HepG2 (cell line): Measurements from ENCODE around the gene CMPK2. TPM values are rescaled to one million over a fixed set of nuclear protein-coding genes. Genes with fewer than 3 reads are reported as not detected.

Experiments
- ARNTL ChIP-seq: sonication (generic); formaldehyde crosslinking; IDR thresholded peaks from 2 replicates; pipeline ENCODE4 v1.4.0; 2020; ENCODE audit warnings: mild to moderate bottlenecking, missing genetic modification reagents
- ATF2 ChIP-seq: sonication (generic); formaldehyde crosslinking; IDR thresholded peaks from 2 replicates; pipeline ENCODE4 v1.4.0; 2020; ENCODE audit warnings: missing genetic modification reagents
- BRF2 ChIP-seq: sonication (generic); formaldehyde crosslinking; IDR thresholded peaks from 2 replicates; pipeline ENCODE4 v1.8.1; 2022; ENCODE audit warnings: mild to moderate bottlenecking, missing genetic modification reagents
- CAMTA2 ChIP-seq: sonication (generic); formaldehyde crosslinking; IDR thresholded peaks from 2 replicates; pipeline ENCODE4 v1.4.0; 2020; ENCODE audit warnings: mild to moderate bottlenecking, missing genetic modification reagents, borderline replicate concordance
- CEBPZ ChIP-seq: IDR thresholded peaks from 2 replicates; pipeline ENCODE4 v1.6.1; 2012; ENCODE audit warnings: low read length, improper control_type of control experiment
- CTCF ChIP-seq: sonication (generic); formaldehyde crosslinking; IDR thresholded peaks from 2 replicates; pipeline ENCODE4 v1.5.0; 2020; ENCODE audit warnings: mild to moderate bottlenecking, missing genetic modification reagents, moderate library complexity
- MXI1 ChIP-seq: IDR thresholded peaks from 3 replicates; pipeline ENCODE4 v1.6.1; 2012; ENCODE audit warnings: low read depth, low read length, inconsistent platforms, borderline replicate concordance
- NAIF1 ChIP-seq: sonication (generic); formaldehyde crosslinking; IDR thresholded peaks from 2 replicates; pipeline ENCODE4 v1.5.0; 2020; ENCODE audit warnings: mild to moderate bottlenecking, missing genetic modification reagents, borderline replicate concordance
- PPARG ChIP-seq: conservative IDR thresholded peaks from 2 replicates; pipeline ENCODE4 v1.6.1; 2016; ENCODE audit warnings: missing biosample characterization, missing genetic modification reagents
- SAFB2 ChIP-seq: sonication (generic); formaldehyde crosslinking; IDR thresholded peaks from 2 replicates; pipeline ENCODE4 v1.5.1; 2020; ENCODE audit warnings: missing genetic modification reagents, low read depth, mild to moderate bottlenecking, borderline replicate concordance
- SOX5 ChIP-seq: IDR thresholded peaks from 2 replicates; pipeline ENCODE4 v1.6.1; 2016; ENCODE audit warnings: borderline replicate concordance
- THAP8 ChIP-seq: sonication (generic); formaldehyde crosslinking; IDR thresholded peaks from 2 replicates; pipeline ENCODE4 v1.5.1; 2020; ENCODE audit warnings: missing genetic modification reagents, mild to moderate bottlenecking, borderline replicate concordance
- ZBTB20 ChIP-seq: sonication (generic); formaldehyde crosslinking; IDR thresholded peaks from 2 replicates; pipeline ENCODE4 v1.8.1; 2023; ENCODE audit warnings: missing genetic modification reagents, low read depth, mild to moderate bottlenecking, borderline replicate concordance
- ZBTB38 ChIP-seq: sonication (generic); formaldehyde crosslinking; IDR thresholded peaks from 2 replicates; pipeline ENCODE4 v1.5.1; 2020; ENCODE audit warnings: mild to moderate bottlenecking, missing genetic modification reagents
- ZNF17 ChIP-seq: sonication (generic); formaldehyde crosslinking; IDR thresholded peaks from 2 replicates; pipeline ENCODE4 v1.5.0; 2020; ENCODE audit warnings: mild to moderate bottlenecking, missing genetic modification reagents
- ZNF790 ChIP-seq: sonication (generic); formaldehyde crosslinking; IDR thresholded peaks from 2 replicates; pipeline ENCODE4 v1.8.0; 2022; ENCODE audit warnings: missing genetic modification reagents, mild to moderate bottlenecking, borderline replicate concordance
- ZSCAN20 ChIP-seq: sonication (generic); formaldehyde crosslinking; IDR thresholded peaks from 2 replicates; pipeline ENCODE4 v1.4.0; 2020; ENCODE audit warnings: missing genetic modification reagents, mild to moderate bottlenecking, borderline replicate concordance
- polyA plus RNA-seq, 8 experiments: library from polyadenylated mRNA; depleted of rRNA in 3 of 8; stranded (reverse) in 7 of 8; unstranded in 1 of 8; fragments of >200 nt; fragmentation: Illumina TruSeq in 4 of 8; extraction: Trizol in 4 of 8; gene quantifications; 2 replicates each; pipeline versions ENCODE4 v1.2.1 to v1.2.3, GENCODE V29; 2011 to 2016; ENCODE audit warnings: low read depth in 4 of 8, missing spikeins in 1 of 8, mixed read lengths in 1 of 8; ENCODE audit not compliant: insufficient read depth in 1 of 8
- total RNA-seq, 5 experiments: library from RNA; depleted of rRNA; stranded (reverse); fragments of >200 nt; fragmentation: Illumina TruSeq; extraction: Trizol; gene quantifications; 2 replicates each; pipeline ENCODE4 v1.2.3, GENCODE V29; 2016; ENCODE audit warnings: low read depth in 1 of 5

The CMPK2 gene
- total and polyA plus RNA-seq, 2 of the 13 experiments (the other 11 are each of a cell fraction or from before 2014, with no cell fraction given), result 0.04 to 1.0 TPM

- TF ChIP-seq BRF2 (peak; percentile 84), ZBTB38 (no peak), ARNTL (CRISPR knock-in tag) (no peak), SAFB2 (CRISPR knock-in tag) (no peak; the same call in 1 of the 2 replicates), MXI1 (no peak), CTCF (CRISPR knock-in tag) (peak; percentile 21; the same call in 1 of the 2 replicates), ZSCAN20 (CRISPR knock-in tag) (no peak), PPARG (CRISPR knock-in tag) (no peak), THAP8 (CRISPR knock-in tag) (no peak), CEBPZ (no peak), NAIF1 (CRISPR knock-in tag) (no peak), ATF2 (no peak), ZNF17 (CRISPR knock-in tag) (no peak), ZNF790 (CRISPR knock-in tag) (no peak), CAMTA2 (CRISPR knock-in tag) (no peak), SOX5 (CRISPR knock-in tag) (no peak), ZBTB20 (CRISPR knock-in tag) (no peak)
These were observed at the start of gene CMPK2 (continued) for GRCh38 chr2:6865346-6866274.
